Skin epidermis (tissue), 12 donors: ENCODE measurements around the gene MEF2A.

Source experiments
- H3K27ac ChIP-seq, 21 experiments: fragments of 200-600 bp; sonication (generic) in 11 of 21; one replicate each; pipeline ENCODE4 v1.5.0; 2020; ENCODE audit warnings: mild to moderate bottlenecking in 3 of 21, inconsistent platforms in 2 of 21, moderate library complexity in 2 of 21
- H3K4me3 ChIP-seq, 7 experiments: fragments of 200-600 bp; sonication (generic) in 2 of 7; one replicate each; pipeline ENCODE4 v1.5.0; 2020; ENCODE audit warnings: inconsistent platforms in 2 of 7, mild to moderate bottlenecking in 2 of 7, moderate library complexity in 1 of 7

The MEF2A gene

GRCh38 chr15:99681990-99682389 is 116.2 kb downstream of the MEF2A start:
- H3K27ac ChIP-seq, result peak overlapping the region in 1 of 21 experiments; percentile 11

GRCh38 chr15:99682455-99682854 is 116.7 kb downstream of the MEF2A start:
- Histone ChIP-seq H3K4me3 (no peak overlapping the region), H3K27ac (peak overlapping the region in 2 of 21 experiments; percentile 11 to 50)

More at GRCh38 chr15:99681990-99682389, 116.2 kb downstream of the MEF2A start:
- H3K4me3 ChIP-seq, result no peak overlapping the region

DNA sequence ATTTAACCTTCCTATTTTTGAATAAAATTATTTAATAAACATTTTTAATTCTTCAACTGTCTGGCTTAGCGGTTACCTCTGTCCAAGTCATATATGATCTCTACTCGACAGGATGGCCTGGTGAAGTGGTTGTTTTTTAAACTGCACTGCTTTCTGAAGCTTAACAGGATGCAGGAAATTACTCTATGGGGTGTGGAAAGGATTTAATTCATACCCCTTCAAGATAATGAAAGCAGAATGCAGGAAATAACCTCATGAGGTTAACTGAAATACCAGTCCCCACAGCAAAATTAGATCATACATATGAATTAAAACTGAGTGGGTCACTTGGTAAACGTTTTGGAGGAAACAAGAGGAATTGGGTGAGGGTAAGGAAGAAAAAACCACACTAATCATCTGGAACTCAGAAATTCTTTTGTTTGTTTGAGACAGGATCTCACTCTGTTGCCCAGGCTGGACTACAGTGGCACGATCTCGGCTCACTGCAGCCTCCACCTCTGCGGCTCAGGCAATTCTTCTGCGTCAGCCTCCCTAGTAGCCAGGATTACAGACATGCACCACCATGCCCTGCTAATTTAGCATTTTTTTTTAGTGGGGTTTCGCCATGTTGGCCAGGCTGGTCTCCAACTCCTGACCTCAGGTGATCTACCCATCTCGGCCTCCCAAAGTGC is 117.4 kb downstream of the MEF2A start:
- H3K4me3 ChIP-seq, result no peak overlapping the region
- H3K27ac ChIP-seq, result peak overlapping the region in 3 of 21 experiments; percentile 38 to 50 (median 39)

DNA sequence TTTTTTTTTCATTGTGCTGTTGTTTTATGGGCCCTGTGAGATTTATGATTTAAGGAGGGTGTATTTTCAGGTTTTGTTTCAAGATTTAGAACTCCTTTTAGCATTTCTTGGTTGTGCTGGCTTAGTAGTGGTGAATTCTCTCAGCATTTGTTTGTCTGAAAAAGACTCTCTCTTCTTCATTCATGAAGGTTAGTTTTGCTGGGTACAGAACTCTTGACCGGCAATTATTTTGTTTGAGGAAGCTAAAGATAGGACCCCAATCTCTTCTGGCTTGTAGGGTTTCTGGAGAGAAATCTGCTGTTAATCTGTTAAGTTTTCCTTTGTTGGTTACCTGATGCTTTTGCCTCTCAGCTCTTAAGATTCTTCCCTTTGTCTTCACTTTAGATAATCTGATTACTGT is 120.5 kb downstream of the MEF2A start:
- no peak overlapping the region for H3K27ac ChIP-seq

DNA sequence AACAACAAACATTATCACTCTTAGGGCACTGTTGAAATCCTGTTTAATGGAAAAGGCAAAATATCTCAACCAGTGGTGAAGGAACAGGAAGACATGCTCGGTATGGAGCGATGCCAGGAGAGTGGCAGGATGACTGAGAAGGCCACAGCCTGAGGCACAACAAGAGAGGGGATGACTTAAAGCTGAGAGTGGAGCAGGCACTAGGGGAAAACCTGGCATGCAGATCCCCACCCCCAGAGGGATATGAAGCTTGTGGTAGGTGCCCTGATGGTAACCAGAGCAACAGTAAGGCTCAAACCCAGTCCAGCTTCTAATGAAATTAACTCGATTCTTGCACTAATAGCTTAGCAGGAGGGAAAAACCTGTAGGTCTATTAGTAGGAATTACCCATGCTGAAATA is 127.0 kb downstream of the MEF2A start:
- H3K27ac ChIP-seq, result no peak overlapping the region

More for the DNA sequence above, 120.5 kb downstream of the MEF2A start:
- no peak overlapping the region for H3K4me3 ChIP-seq

DNA sequence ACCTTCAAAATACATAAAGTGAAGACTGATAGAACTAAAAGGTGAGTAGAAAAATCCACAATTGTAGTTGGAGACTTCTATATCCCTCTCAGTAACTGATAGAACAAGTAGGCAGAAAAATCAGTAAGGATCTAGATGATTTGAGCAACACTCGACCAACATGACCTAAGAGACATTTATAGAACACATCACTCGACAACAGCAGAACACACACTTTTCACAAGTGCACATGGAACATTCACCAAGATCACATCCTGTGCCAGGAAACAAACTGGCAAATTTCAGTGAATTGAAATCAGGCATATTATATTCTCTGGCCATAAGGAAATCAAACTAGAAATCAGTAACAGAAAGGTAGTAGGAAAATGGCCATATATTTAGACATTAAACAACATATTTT is 130.3 kb downstream of the MEF2A start:
- no peak overlapping the region for H3K4me3 ChIP-seq
- no peak overlapping the region for H3K27ac ChIP-seq

More for the DNA sequence above, 127.0 kb downstream of the MEF2A start:
- H3K4me3 ChIP-seq, result no peak overlapping the region

- peak overlapping the region in 9 of 21 experiments; percentile 29 to 70 (median 50) for H3K27ac ChIP-seq
- H3K4me3 ChIP-seq, result no peak overlapping the region
Observed at GRCh38 chr15:99702895-99703602, 137.3 kb downstream of the MEF2A start.

GRCh38 chr15:99703603-99704443 is 138.0 kb downstream of the MEF2A start:
- Histone ChIP-seq H3K27ac (peak overlapping the region in 10 of 21 experiments; percentile 8 to 70 (median 50)), H3K4me3 (no peak overlapping the region)

DNA sequence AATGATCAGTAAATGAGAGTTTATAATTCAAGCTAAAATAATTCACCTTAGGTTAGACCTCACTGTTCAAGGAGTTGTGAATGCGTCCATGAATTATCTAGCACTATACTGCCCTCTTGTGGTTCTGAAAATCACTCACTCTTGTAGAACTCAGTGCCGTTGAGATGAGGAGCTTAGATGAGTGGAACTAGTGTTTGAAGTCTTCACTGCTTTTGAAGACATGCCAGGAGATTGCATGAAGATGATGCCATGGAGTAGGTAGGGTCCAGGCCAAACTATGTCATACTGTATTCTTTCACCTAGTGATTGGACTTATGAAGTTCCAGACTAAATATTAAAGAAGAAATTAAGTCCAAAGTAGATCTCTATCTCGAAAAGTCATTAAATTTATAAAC is 138.7 kb downstream of the MEF2A start:
- no peak overlapping the region for H3K4me3 ChIP-seq
- H3K27ac ChIP-seq, result peak overlapping the region in 2 of 21 experiments; percentile 50

- H3K4me3 ChIP-seq, result no peak overlapping the region
- peak overlapping the region in 8 of 21 experiments; percentile 12 to 73 (median 50) for H3K27ac ChIP-seq
Observed at GRCh38 chr15:99706557-99707303, 140.9 kb downstream of the MEF2A start.

DNA sequence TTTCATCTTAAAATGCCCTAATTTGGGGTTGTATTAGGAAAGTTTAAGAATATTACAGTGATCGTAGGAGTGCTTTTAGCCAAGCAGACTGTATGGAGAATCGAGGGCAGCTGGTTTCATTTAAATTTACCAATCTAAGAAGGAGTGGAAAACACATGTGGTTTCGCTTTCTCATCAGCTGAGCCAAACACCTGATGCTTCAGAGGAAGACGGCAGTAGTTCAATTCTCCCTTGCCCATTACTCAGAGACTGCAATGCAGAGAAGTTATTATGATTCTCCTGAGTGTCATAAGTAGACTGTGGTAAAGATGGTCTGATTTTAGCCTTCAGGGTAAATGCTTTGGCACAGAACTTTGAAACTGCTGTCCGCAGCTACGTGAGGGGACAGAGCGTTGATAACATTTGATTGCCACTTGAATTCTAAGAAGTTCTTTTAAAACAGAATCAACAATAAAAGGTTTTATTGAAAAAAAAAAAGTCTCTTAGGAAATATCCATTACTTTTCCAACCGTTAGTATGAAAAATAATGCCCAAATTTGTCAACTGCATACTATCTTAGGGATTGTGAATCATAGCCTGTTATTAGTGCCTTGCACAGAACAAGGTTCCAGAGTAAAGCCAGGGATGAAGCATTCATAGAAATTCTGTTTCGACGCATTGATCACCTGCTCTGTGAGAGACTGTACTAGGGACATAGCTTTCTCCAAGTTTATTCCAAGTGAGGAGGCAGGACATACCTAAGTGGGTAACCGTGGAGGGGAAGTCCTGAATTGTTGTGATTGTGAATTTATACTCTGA is 141.9 kb downstream of the MEF2A start:
- H3K4me3 ChIP-seq, result no peak overlapping the region
- peak overlapping the region in 11 of 21 experiments; percentile 10 to 73 (median 37) for H3K27ac ChIP-seq

DNA sequence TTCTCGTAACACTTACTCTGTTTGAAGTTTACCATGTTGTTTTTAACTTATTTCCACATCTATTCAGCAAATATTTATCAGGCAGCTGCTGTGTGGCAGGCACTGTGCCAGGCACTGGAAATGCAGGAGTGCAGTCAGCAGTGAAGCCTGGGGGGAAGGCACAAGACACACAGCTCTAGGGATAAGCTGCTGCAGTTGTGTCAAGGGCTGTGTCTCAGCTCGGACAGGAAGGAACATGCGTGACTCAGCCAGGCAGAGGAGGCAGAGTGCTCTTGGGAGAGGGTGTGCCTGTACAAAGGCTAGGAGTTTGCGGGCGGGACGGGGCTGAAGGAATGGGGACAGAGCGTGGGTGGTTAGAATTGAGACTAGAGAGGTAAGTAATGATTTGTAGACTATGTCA is 142.8 kb downstream of the MEF2A start:
- peak overlapping the region in 9 of 21 experiments; percentile 5 to 71 (median 39) for H3K27ac ChIP-seq
- no peak overlapping the region for H3K4me3 ChIP-seq

DNA sequence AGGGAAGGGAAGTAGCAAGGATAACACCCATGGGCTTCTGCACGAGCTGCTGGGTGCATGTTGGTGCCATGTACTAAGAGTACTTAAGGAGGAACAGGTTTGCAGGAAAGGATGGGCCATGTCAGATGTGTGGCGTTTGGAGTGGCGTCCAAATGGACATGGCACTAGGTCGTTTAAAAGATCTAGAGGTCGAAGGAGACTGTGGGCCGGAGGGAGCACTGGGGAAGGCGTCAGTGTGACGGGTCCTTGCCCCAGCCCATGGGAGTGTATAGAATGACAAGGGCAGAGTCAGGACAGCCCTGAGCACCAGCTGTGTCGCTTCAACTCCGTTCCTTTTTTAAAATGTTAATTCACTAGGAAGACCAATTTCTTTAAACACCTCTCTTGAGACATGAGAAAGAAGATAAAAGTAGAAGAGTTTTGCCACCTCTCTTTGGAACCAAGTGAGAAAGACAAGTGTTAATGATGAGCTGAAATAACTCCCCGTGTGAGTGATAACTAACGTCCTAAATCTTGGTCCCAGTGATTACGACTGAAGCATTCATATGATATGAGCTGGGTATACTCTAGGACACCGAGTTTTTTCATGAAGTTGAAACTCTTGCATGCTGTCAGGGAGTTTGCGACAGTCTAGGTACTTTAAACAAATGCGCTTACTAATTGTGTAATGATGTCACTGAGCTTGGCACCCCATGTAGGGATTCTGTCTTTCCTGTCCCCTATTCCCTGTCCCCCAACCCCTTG is 143.6 kb downstream of the MEF2A start:
- no peak overlapping the region for H3K4me3 ChIP-seq
- peak overlapping the region in 11 of 21 experiments; percentile 3 to 64 (median 39) for H3K27ac ChIP-seq

DNA sequence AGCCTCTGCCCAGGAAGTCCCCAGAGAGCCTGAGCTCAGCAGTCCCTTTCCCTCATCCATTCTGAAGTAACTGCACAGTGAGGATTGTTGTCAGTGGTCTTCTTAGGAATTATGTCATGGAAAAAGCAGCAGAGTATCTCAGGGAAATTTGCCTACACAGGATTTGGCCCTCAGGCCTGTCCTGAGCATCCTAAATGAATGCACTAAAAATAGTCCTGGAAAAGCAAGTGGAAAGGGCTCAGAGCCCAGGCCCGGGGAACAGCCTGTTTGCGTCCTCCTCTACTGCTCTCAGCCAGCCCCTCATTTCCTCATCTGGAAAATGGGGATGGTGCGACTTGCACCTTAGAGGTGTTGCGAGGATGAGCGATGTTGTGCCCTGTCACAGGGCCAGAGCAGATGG is 145.8 kb downstream of the MEF2A start:
- Histone ChIP-seq H3K27ac (peak overlapping the region in 3 of 21 experiments; percentile 2 to 8 (median 7)), H3K4me3 (no peak overlapping the region)

DNA sequence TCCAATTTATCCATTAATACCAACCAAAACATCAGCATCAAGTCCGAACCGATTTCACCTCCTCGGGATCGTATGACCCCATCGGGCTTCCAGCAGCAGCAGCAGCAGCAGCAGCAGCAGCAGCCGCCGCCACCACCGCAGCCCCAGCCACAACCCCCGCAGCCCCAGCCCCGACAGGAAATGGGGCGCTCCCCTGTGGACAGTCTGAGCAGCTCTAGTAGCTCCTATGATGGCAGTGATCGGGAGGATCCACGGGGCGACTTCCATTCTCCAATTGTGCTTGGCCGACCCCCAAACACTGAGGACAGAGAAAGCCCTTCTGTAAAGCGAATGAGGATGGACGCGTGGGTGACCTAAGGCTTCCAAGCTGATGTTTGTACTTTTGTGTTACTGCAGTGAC is 146.6 kb downstream of the MEF2A start:
- Histone ChIP-seq H3K4me3 (no peak overlapping the region), H3K27ac (peak overlapping the region in 1 of 21 experiments; percentile 7)

DNA sequence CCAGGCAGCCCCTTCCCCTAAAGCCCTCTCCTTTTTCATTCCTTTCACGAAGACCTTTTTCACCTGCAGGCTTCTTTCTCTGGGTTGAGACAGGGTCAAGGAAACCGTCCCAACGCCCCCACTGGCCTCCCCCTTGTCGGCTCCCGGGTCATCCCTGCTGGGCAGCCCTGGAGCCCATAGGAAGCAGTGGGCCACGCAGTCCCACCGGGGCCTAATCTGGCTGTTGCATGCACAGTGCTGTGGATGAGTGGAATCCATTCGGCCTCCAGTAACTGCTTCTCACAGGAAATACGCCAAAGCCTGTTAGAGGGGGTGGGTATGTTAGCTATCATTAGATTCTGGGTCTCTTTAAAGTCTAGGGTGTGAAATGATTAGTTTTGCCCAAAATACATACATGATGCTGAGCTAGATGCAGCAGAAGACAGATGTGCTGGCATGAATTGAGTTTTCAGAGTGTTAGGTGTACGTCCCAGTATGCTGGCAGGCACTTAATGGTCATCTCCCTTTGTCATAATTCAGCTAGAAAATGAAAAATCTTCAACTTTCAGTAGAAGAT is 150.8 kb downstream of the MEF2A start:
- no peak overlapping the region for H3K4me3 ChIP-seq
- peak overlapping the region in 10 of 21 experiments; percentile 21 to 76 (median 49) for H3K27ac ChIP-seq

- no peak overlapping the region for H3K4me3 ChIP-seq
- peak overlapping the region in 10 of 21 experiments; percentile 21 to 76 (median 47) for H3K27ac ChIP-seq
Observed at GRCh38 chr15:99717161-99718009, 151.6 kb downstream of the MEF2A start.
